ENCODE results near the gene RAB11FIP3. TPM values are rescaled to one million over a fixed set of nuclear protein-coding genes. Genes with fewer than 3 reads are reported as not detected.
"Not testable (repeated sequence)": the region's sequence is repeated elsewhere in the genome, so short reads cannot be mapped to it uniquely, and the experiment has no call there.

RAB11FIP3 gene
- total and polyA plus RNA-seq, 12 donors = 12.7 to 63.4 (median 40.8) TPM

GRCh38 chr16:460787-461186 lies 35.3 kb downstream of the RAB11FIP3 start:
- TF ChIP-seq POLR2A (IDR thresholded peaks at IDR 0.05) (no peak), CTCF (IDR thresholded peaks at IDR 0.05) (no peak)
- H3K4me1 ChIP-seq (replicated peaks in 1 of 2) = peaks cover 0 to 20% of the 10 kb centered on the region in 2 donors
- intact Hi-C loops (cut with DNase I) = no loop called here
- no peak overlapping the region for H3K27ac ChIP-seq
- no peaks in the 10 kb centered on the region for H3K9me3 ChIP-seq (replicated peaks in 1 of 3)
- H3K4me3 ChIP-seq = no peak overlapping the region
- peaks cover 0 to 8% of the 10 kb centered on the region in 2 donors for H3K36me3 ChIP-seq (replicated peaks in 1 of 2)
- 92 to 94% (median 93%) methylated on average over 13 to 20 of the region's 20 CpGs for WGBS, 4 donors
- no peaks in the 10 kb centered on the region for H3K27me3 ChIP-seq
- no peak for DNase-seq

- Histone ChIP-seq H3K9me3 (replicated peaks in 1 of 3) (no peaks in the 10 kb centered on the region), H3K36me3 (replicated peaks in 1 of 2) (peaks cover 0 to 8% of the 10 kb centered on the region in 2 donors), H3K4me3 (no peak overlapping the region), H3K4me1 (replicated peaks in 1 of 2) (peaks cover 0 to 2% of the 10 kb centered on the region in 2 donors), H3K27ac (no peak overlapping the region), H3K27me3 (no peaks in the 10 kb centered on the region)
- no peak for DNase-seq
- intact Hi-C loops (cut with DNase I) = no loop called here
- 76 to 81% (median 80%) methylated on average over 10 to 11 of the region's 11 CpGs for WGBS, 4 donors
- TF ChIP-seq POLR2A (IDR thresholded peaks at IDR 0.05) (no peak), CTCF (IDR thresholded peaks at IDR 0.05) (no peak)
These were observed 37.6 kb downstream of the RAB11FIP3 start for GRCh38 chr16:463071-463470.

- WGBS, 4 donors = 85 to 95% (median 89%) methylated on average over 8 to 13 of the region's 13 CpGs
- Histone ChIP-seq H3K4me3 (no peak overlapping the region), H3K27ac (no peak overlapping the region), H3K9me3 (replicated peaks in 1 of 3) (no peaks in the 10 kb centered on the region), H3K4me1 (replicated peaks in 1 of 2) (no peaks in the 10 kb centered on the region), H3K27me3 (no peaks in the 10 kb centered on the region), H3K36me3 (replicated peaks in 1 of 2) (peaks cover 0 to 12% of the 10 kb centered on the region in 2 donors)
- intact Hi-C loops (cut with DNase I) = no loop called here
- DNase-seq = no peak
- TF ChIP-seq CTCF (IDR thresholded peaks at IDR 0.05) (no peak), POLR2A (IDR thresholded peaks at IDR 0.05) (no peak)
These were observed 41.2 kb downstream of the RAB11FIP3 start for GRCh38 chr16:466651-467050.

DNA sequence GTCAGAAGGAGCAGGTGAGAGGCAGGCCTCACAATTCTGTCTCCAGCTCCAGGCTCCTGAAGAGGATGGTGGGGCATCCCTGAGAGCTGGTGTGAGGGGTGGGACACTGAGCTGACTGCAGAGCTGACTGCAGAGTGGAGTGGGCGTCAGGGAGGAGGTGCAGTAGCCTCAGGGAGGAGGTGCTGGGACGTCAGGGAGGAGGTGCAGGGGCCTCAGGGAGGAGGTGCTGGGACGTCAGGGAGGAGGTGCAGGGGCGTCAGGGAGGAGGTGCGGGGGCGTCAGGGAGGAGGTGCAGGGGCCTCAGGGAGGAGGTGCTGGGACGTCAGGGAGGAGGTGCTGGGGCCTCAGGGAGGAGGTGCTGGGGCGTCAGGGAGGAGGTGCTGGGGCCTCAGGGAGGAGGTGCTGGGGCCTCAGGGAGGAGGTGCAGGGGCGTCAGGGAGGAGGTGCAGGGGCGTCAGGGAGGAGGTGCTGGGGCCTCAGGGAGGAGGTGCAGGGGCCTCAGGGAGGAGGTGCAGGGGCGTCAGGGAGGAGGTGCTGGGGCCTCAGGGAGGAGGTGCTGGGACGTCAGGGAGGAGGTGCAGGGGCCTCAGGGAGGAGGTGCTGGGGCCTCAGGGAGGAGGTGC lies 41.9 kb downstream of the RAB11FIP3 start:
- intact Hi-C loops (cut with DNase I); H3K4me3 ChIP-seq; H3K4me1 ChIP-seq (replicated peaks in 1 of 2); H3K9me3 ChIP-seq (replicated peaks in 1 of 3); H3K27ac ChIP-seq; H3K36me3 ChIP-seq (replicated peaks in 1 of 2); H3K27me3 ChIP-seq; DNase-seq: not testable (repeated sequence)
- 75 to 83% (median 78%) methylated on average over 7 to 12 of the region's 12 CpGs for WGBS, 4 donors

All from adrenal gland (tissue), 12 donors.